GM12874 (cell line): ENCODE measurements around the gene TMEM273.

Experiments used
- TF ChIP-seq, protein P1 (sequence below): IDR thresholded peaks from 2 replicates; pipeline ENCODE4 v1.5.1; 2011; ENCODE audit warnings: low read depth, mild to moderate bottlenecking, control low read depth, low read length, moderate library complexity; ENCODE audit not compliant: insufficient read depth

TMEM273 gene

GRCh38 chr10:49141541-49142332 lies 46.5 kb downstream of the TMEM273 start:
- TF ChIP-seq, protein P1, sequence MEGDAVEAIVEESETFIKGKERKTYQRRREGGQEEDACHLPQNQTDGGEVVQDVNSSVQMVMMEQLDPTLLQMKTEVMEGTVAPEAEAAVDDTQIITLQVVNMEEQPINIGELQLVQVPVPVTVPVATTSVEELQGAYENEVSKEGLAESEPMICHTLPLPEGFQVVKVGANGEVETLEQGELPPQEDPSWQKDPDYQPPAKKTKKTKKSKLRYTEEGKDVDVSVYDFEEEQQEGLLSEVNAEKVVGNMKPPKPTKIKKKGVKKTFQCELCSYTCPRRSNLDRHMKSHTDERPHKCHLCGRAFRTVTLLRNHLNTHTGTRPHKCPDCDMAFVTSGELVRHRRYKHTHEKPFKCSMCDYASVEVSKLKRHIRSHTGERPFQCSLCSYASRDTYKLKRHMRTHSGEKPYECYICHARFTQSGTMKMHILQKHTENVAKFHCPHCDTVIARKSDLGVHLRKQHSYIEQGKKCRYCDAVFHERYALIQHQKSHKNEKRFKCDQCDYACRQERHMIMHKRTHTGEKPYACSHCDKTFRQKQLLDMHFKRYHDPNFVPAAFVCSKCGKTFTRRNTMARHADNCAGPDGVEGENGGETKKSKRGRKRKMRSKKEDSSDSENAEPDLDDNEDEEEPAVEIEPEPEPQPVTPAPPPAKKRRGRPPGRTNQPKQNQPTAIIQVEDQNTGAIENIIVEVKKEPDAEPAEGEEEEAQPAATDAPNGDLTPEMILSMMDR, result no peak

GRCh38 chr10:49140304-49141177 lies 47.6 kb downstream of the TMEM273 start:
- TF ChIP-seq, protein P1, result no peak

DNA sequence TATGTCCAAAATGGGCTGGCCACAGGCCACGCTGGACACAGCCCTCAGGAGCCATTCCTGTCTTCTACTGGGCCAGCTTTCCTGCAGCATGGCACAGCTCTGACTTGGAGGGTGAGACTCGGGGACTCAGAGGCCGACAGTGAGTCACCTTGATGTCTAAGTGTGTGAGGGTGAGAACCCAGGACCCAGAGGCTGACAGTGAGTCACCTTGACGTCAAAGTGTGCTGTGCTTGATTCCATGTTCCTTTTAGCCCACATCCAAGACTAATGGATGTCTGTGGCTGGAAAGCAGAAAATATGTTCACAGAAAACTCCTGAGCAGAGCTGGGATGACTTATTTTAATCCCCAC lies 48.4 kb downstream of the TMEM273 start:
- TF ChIP-seq, protein P1, result no peak

GRCh38 chr10:49139028-49139845 lies 49.0 kb downstream of the TMEM273 start:
- TF ChIP-seq, protein P1, result no peak

DNA sequence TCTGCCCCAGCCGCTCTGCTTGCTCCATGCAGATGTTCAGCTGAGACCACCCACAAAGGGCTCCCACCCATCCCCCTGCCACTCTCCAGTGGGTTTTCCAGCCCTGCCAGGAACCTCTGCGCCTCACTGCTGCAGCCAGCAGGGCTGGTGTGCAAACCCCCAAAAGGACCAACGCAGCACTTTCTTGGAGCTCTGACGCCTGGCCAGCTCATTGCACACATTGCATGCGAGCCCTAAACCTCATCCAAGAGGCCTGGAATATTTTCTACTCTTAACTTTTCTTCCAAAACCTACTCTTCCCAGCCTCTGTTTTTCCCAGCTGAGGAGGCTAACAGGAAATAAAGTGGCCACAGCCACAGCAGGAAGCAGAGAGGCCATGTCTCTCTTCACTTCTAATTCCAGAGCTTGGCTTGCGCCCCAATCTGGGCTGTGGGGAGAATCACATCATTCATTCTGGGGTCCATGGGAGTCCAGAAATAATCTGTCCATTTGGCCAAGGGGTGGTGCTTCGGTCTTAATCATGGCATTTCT lies 49.8 kb downstream of the TMEM273 start:
- TF ChIP-seq, protein P1, result no peak

- TF ChIP-seq, protein P1, result no peak
Measured at GRCh38 chr10:49136525-49136924, 51.7 kb downstream of the TMEM273 start.
